Activated CD8-positive, alpha-beta memory T cell treated with anti-CD3 and anti-CD28 coated beads, Interleukin-2, amount 50 U/mL, for 48 hours (primary cell): ENCODE data around the gene HUNK.
"Not testable (repeated sequence)": the region's sequence is repeated elsewhere in the genome, so short reads cannot be mapped to it uniquely, and the experiment has no call there.

Source experiments
- DNase-seq: peaks from one replicate; pipeline ENCODE4 v3.0.0-alpha.2; 2020

Gene HUNK

DNA sequence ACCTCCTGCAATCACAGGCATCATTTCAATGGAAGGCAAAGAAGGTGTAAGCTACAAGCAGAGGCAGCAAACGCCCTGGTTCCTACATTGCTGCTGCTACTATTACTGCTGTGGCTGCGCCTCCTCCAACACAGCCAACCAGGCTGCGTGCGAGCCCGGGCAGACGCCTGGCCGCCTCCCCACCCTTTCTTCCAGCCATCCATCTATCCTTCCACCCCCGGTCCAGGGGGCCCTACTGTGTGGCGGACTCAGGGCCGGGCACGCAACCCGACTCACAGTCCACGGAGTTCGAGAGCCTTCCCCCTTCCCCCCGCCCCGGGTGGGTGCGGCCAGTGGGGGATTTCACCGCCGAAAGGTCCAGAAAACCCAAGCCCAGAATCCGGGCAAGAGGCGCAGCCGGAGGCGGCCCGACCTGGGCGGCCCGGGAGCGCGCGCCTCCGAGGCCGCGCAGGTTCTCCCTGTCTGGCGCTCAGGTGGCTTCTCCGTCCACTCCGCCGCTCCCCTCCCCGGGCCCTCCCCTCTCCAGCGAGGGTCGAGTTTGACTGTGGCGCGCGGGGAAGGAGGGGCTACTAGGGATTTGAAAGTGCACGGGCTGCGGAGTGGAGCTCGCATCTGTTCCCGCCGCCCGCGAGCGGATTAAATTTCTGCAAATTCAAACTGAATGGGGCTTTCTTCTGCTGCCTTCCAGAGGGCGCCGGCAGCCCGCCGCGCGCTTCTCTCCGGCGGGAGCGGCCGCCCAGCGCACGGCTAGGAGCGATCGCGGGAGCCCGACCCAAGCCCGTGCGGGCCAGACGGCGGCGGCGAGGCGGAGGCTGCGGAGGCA, at the start of gene HUNK:
HUNK (plus strand) TSS at position 569 of the 823 bp plus-strand sequence. CDS start 655 bp downstream, outside the sequence.
- peak; percentile 61 for DNase-seq

DNA sequence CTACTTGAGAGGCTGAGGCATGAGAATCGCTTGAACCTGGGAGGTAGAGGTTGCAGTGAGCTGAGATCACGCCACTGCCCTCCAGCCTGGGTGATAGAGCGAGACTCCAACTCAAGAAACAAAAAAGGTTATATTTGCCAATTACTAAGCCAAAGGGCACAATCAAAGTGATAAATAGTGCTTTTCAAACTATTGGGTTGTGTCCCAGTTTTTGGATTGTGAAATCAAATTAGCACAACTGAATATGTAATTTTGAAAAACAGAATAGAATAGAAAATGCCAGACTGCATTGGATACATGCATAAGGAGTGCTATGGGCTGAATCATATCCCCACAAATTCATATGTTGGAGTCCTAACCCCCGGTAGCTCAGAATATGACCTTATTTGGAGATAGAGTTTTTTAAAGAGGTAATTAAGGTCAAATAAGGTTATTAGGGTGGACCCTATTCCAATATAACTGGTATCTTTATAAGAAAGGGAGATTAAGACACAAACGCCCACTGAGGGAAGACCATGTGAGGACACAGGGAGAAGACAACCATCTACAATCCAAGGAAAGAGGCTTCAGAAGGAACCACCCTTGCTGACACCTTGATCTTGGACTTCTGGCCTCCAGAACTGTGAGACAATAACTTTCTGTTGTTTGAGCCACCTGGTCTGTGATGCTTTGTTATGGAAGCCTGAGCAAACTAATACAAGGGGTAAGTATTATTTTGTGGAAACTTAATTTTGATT, 42.9 kb upstream of the HUNK start:
- no peak for DNase-seq

DNA sequence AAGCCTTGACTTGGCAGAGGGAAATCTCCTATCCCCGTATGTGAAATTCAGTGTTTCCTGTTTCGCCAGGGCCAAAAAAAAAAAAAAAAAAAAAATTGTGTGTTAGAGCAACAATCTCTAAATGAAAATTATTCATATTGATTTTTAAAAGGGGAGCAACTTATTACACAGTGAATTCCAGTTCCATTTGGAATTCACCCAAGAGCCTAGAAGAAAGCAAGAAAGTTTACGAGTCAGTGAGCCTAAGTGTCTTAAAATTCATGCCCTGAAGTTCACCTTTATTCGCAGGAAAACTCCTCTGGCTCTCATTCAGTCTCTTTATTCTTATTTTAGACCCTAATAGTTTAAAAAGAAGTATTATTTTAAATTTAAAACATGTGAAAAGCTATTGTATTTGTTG, 42.1 kb upstream of the HUNK start:
- no peak for DNase-seq

DNA sequence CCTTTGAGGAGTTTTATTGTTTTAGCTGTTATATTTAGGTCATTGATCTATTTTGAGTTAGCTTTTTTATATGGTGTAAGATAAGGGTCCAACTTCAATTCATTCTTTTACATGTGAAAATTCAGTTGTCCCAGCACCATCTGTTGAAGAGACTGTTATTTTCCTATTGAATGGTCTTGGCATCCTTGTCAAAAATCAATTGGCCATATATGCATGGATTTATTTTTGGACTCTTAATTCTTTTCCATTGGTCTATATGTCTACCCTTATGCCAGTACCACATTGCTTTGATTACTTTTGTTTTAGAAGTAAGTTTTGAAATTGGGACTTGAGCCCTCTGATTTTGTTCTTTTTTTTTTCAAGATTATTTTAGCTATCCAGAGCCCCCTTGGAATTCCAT, 35.8 kb upstream of the HUNK start:
- DNase-seq, result no peak

DNA sequence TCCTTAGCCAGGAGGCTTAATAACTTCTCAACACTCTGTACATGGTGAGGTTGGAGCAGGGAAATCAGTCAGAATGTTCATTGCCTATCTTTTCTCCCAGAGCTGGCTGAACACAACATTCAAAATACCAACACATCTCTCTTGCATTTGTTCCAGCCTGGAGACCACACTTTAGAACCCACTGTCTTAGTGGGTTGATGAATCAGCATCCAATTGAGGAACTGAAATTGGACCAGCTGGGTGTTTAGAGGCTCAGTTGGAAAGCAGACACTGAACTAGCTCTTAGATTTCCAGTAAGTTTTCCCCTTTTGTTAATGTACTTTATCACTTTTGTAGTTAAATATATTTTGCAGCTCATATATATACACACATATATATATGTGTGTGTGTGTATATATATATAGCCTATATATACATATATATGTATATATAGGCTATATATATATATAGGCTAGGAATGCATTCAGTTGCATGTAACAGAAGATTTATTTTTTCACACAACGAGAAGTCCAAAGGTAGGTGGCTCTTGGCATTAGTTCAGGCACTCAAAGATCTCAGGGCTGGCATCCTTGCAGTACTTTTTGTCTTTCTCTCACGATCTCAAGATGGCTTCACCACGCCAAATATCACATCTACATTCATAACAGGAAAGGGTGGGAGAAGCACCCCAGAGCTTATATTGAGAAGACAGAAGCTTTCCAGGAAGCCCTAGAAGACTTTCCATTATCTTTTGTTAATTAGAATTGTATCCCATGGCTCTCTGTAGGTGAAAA, 35.0 kb upstream of the HUNK start:
- DNase-seq, result no peak

DNA sequence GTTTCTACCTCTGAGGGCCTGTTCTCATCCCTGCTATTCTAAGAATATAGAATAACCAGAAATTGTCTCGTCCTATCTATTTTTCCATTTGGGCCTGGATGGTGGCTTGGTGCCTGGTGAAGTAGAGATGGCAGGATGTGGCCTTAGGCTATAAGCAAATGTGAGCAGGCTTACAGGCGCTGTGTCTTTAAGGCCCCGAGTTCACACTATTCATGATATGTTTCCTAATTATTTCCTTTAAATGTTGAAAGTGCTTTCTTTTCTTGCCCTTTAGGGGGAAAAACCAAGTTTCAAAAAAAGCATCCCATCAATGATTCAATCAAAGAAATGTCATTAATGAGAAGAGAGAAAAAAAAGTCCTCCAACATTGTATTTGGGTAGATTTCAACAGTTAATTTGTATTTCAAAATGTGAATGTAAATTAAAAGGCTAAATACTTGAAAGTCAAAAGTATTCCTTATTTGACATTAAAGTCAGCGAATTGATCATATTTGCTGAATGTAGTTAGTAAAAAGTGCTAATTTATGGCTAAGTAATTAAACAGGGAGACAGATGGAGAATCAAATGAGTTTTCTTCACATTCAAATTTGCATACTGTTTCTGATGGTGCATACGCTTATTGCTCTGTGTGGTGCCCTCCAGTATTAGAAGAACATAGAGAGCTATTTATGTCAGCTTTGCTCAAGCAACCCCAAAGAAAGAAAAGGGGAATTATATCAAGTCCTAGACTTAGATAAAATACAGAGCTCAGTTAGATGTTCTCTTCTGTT, 34.0 kb upstream of the HUNK start:
- no peak for DNase-seq

DNA sequence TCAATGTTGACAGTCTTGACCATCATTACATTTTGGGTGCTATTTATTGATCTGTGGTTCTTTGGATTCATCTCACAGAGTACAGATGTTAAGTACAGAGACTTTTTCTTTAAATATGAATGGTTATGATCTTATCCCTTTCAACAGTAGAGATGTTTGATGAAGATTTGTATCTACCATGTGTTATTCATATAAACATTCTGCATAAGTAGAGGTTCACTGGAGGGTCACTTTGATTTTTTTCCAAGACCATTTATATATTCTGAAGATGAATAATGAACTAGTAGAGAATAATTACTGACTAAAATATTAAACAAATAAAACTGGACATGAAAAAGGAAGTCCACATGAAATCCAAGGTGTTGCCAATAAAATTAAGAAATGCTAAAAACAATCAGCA, 28.6 kb upstream of the HUNK start:
- no peak for DNase-seq

DNA sequence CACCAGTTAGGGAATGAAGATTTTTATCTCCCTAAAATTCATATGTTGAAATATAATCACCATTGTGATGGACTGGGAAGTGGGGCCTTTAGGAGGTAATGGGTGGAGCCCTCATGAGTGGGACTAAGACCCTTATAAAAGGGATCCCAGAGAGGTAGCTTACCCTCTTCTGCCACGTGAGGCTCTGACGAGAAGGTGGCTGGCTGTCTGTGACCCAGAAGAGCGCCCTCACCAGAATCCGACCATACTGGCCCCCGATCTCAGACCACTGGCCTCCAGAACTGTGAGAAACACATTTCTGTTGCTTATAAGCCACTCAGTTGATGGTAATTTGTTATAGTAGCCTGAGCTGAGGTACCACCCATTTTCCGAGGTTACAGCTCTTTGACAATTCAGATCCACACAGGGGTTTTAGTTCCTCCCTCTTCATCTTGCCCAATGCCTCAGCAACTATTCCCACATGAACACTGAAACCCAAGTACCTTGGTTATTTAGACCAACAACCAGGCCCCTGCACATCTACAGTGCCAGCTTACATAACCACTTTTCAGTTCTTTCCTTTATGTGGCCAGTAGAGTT, 27.6 kb upstream of the HUNK start:
- no peak for DNase-seq

DNA sequence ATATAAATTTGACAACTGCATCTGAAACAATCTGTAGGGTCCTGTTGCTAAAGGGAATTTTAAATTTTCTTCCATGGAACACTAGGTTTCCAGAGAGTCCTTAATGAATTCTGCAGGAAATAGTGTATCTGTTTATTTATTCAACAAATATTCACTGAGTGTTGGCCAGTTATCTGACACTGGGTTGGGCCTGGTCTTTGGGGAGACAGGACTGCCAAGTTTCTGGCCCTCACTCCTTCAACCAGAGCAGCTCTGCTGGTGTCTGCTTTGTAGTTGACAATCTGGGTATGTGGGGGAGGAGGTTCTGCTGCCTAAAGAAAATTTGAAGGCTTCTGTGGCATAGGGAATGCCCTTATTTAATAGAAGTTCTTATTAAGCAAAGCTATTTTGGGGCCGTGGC, 26.1 kb upstream of the HUNK start:
- no peak for DNase-seq

DNA sequence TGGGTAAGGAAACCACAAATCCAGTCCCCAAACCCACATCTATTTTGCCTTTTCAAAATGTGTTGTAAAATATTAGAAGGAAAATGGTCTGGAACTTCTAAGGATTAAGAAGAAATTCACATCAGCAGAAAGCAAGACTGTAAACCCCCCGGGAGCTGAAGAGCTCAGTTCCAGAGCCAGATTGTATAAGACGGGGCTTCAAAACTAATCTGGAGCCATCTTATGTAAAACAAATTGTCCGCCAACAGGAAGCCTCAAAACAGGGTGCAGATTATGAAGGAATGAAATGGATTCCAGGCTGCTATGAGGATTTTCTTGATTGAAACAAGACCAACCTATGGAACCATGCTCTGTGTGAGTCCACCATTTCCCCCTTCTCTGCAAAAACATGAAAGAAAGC, 25.1 kb upstream of the HUNK start:
- DNase-seq, result no peak

DNA sequence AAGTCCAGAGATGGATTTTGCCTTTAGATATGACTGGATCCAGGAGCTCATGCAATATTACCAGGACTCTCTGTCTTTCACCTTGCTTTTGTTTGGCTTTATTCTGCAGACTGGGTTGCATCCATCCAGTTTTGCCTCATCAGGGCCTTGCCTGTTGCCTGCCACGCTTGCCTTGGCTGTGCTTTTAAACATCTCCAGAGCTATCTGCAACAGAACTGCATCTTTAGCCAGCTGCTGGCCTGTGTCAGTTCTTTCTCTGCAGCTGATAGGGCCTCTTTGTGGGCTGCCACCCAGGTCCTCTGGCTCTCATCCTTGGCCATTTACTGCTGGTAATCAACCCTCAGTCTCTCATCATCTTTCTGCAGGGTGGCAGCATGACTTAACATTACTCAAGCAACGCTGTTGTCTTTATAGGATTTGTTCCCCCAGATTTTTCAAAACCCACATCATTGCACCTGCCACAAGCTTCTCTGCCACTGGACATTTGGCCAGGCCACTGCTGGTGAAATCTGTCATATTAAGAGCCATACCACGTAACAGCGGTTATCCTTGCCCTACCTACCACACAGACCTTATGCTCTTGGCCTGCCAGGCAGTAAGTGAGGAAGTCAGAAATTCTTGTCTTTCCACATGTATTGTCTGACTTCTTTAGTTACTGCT, 24.4 kb upstream of the HUNK start:
- no peak for DNase-seq

DNA sequence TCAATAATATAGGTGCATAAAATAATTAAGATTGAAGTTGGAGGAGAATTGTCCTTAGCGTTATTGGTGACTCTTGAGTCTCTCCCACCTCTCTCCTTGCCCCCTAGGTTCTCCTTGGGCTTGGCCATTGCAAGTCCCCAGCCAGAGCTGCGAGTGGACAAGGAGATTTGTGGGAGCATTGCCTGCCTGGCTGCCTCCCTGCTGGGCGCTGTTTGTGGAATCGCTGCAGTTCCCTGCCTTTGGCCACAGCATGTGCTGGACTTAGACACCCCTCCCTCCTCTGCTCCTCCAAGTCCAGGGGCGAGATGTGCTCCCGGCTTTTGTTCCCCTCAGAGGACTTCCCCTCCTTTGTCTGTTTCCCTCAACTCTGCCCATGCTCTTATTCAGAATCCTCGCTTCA, 21.9 kb upstream of the HUNK start:
- DNase-seq, result no peak

DNA sequence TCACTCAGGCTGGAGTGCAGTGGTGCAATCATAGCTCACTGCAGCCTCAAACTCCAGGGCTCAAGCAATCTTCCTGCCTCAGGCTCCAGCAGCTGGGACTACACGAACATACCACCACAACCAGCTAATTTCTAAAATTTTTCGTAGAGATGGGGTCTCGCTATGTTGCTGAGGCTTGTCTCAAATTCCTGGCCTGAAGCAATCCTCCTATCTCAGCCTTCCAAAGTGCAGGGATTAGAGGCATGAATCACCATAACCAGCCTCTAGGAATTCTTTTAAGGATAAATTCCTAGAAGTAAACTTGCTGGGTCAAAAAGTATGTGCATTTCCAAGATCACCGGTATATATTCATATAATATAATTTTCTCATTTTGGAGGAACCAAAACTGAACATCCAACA, 17.6 kb upstream of the HUNK start:
- no peak for DNase-seq

DNA sequence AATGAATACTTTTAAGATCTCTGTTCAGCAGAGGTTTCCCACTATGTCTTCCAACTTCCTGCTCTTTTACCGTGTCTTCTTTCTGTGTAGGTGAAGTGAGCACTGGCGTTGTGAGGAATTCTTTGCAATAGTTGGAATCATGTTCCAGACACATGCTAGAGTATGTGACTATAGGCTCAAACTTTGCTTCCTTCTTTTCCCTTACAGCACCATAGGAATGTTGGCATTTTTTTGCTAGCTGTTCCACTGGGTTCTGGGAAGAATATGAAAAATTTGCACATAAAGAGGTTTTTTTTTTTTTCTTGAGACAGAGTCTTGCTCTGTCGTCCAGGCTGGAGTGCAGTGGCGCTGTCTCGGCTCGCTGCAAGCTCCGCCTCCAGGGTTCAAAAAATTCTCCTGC, 15.7 kb upstream of the HUNK start:
- no peak for DNase-seq

DNA sequence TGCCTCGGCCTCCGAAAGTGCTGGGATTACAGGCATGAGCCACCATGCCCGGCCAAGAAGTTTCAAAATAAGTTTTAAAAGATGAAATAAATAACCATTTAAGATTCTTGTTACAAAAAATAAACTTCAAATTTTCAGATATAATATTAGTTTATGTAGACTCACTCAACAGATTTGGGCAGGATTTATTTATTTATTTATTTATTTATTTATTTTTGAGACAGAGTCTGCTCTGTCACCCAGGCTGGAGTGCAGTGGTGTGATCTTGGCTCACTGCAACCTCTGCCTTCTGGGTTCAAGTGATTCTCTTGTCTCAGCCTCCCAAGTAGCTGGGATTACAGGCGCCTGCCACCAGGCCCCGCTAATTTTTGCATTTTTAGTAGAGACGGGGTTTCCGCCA, 15.2 kb upstream of the HUNK start:
- DNase-seq, result not testable (repeated sequence)

DNA sequence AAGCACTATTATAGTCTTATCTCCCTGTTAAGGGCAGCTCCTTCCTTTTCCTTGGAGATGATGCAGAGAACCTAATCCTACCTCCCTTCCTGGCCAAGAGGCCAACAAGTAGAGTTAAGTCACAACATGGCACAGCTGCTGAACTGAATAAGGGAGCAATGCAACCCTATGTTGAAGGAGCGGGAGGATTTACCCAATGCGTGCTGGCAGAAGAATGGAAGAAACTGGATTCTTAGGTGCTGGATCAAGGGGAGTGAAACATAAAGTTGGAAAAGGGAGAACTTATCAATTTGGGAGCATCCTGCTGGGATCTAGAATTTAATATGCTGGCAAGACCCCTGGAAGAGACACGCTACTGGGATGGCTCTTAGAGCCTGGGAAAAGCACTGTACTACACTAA, 12.0 kb upstream of the HUNK start:
- no peak for DNase-seq

DNA sequence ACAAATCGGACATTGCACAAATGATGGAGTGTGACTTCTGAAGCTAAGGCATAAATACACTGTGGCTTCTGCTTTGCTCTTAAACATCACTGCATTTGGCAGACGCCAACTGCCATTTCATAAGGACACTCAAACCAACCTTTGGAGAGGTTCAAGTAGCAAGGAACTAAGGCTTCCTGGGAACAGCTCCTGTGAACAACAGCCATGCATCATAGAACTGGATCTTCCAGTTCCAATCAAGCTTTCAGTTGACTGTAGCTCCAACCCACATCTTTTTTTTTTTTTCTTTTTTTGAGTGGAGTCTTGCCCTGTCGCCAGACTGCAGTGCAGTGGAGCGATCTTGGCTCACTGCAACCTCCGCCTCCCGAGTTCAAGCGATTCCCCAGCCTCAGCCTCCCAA, 10.7 kb upstream of the HUNK start:
- DNase-seq, result no peak

DNA sequence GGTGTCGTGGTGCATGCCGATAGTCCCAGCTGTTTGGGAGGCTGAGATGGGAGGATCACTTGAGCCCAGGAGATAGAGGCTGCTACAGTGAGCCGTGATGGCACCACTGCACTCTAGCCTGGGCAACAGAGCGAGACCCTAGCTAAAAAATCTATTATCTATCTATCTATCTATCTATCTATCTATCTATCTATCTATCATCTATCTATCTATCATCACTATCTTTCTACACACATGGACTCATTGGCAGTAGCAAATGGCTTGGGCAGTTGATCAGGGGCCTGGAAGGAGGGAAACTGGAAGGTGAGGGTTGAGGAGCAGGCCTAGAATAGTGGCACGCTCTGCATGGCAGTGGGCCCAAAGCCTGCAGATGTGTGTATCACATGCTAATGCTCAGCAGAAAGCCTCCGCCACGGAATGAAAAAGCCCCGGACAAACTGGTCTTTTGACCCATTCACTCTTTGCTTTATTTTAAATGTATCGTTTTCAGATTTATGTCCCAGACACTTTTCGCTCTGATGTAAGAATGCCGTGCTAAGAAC, 7.3 kb upstream of the HUNK start:
- no peak for DNase-seq

DNA sequence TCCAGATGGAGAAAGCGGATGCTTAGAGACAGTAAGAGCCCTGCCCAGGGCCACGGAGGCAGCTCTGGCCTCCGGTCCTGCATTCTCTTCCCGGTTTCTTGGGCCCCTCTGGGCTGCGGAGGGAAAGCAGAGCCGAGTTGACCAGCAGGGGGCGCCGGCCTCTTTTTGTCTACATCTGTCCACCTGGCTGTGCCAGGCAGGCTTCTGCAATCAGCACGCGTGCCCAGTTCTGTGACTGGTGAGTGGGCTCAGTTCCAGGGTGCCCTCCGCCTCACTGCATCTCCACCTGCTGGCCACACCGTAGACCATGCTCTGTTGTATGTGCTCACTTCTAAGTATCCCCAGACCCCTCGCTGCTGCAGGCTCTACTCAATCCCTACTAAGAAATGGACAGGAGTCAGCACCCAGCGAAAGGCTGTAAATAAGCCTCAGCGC, 6.7 kb upstream of the HUNK start:
- DNase-seq, result peak; percentile 93

DNA sequence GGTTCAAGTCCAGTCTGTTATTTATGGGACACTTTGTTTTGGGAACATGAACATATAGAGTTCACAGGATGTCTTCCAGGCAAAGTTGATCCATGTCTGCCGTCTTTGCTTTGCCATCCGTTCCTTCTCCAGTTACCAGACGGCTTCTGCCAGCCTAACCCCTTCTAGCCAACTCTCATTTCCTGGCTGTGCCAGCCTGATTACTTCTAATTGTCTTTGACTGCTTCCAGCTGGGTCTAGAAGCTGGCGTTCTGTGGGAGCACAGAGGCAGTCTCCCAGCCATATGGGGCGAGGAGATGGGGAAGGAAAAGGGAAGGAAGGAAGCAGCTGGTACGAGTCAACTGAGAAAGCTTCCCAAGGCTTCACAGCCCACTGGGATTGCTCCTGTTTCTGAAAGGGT, 3.1 kb upstream of the HUNK start:
- DNase-seq, result no peak

DNA sequence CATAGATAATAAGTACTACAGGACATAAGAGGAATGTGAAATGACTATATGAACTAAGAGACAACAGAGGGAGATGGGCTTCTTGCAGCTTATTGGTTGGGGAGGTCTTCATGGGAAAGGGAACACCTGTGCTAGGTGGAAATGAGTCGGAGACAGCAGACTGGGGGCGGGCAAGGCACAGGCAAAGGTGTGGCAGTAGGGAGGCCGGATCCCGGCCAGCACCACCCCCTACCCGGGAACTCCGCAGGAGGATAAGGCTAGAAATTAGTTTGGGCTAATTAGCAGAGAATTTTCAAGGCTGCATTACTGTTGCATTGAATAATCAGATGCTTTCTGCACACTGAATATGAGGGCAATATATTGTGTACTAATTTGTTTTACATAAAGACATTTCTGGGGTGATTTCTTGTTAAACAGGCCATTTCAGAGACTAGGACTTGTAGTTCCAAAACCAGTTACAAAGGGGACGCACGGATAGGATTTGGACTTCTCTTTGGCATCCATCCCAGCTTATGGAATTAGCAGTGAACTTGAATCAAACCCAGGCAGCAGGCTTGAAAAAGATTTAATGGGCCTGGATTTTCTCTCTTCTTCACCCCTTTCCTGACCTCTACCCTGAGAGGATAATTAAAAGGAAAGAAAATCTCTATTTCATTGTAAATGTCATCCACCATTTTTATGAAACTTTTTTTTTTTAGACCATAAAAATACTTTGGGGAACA, 2.2 kb upstream of the HUNK start:
- DNase-seq, result no peak
